K562 (cell line): ENCODE measurements around the gene CRKL. TPM values are rescaled to one million over a fixed set of nuclear protein-coding genes. Genes with fewer than 3 reads are reported as not detected.

ENCODE experiments used
- CEBPG ChIP-seq, 3 experiments: fragments of 200-800 bp in 1 of 3; sonication (Bioruptor generic) in 1 of 3; sonication (generic) in 1 of 3; formaldehyde crosslinking in 1 of 3; IDR thresholded peaks in 2 of 3; conservative IDR thresholded peaks in 1 of 3; 2 replicates each; pipeline versions ENCODE4 v1.6.1 to v1.8.0; 2016 to 2022; ENCODE audit warnings: missing compliant biosample characterization in 2 of 3, missing genetic modification characterization in 2 of 3, mild to moderate bottlenecking in 1 of 3, missing genetic modification reagents in 1 of 3
- CREM ChIP-seq: IDR thresholded peaks from 2 replicates; pipeline ENCODE4 v1.6.1; 2014; ENCODE audit warnings: antibody characterized with exemption, low read depth
- CTBP1 ChIP-seq: fragments of 450-650 bp; IDR thresholded peaks from 2 replicates; pipeline ENCODE4 v1.6.1; 2016; ENCODE audit warnings: borderline replicate concordance
- ELF4 ChIP-seq: fragments of 450-650 bp; formaldehyde crosslinking; IDR thresholded peaks from 2 replicates; pipeline ENCODE4 v1.4.0; 2022; ENCODE audit warnings: missing genetic modification characterization
- KDM1A ChIP-seq, 2 experiments: fragments of 450-650 bp; IDR thresholded peaks; 2 replicates each; pipeline ENCODE4 v1.6.1; 2016; ENCODE audit warnings: mild to moderate bottlenecking in 2 of 2
- MCM3 ChIP-seq: fragments of 450-650 bp; IDR thresholded peaks from 2 replicates; pipeline ENCODE4 v1.6.1; 2016
- MECOM ChIP-seq: fragments of 250-450 bp; sonication (Bioruptor Pico); IDR thresholded peaks from 2 replicates; pipeline ENCODE4 v1.8.0; 2022; ENCODE audit warnings: inconsistent platforms
- MLLT1 ChIP-seq, 2 experiments: fragments of 450-650 bp; IDR thresholded peaks; 2 replicates each; pipeline ENCODE4 v1.6.1; 2016
- POLR3G ChIP-seq: IDR thresholded peaks from 2 replicates; pipeline ENCODE4 v1.6.1; 2011; ENCODE audit not compliant: insufficient read length, insufficient replicate concordance; ENCODE audit errors: extremely low read depth
- STAT5B ChIP-seq: fragments of 250-450 bp; sonication (Bioruptor Pico); IDR thresholded peaks from 2 replicates; pipeline ENCODE4 v1.8.0; 2021; ENCODE audit warnings: mild to moderate bottlenecking, inconsistent platforms
- U2AF1 ChIP-seq: fragments of 200-400 bp; formaldehyde crosslinking; optimal IDR thresholded peaks from 2 replicates; pipeline ENCODE3; 2017; ENCODE audit warnings: mild to moderate bottlenecking, low read depth, low read length, moderate library complexity
- XRCC5 ChIP-seq: fragments of 200-400 bp; formaldehyde crosslinking; IDR thresholded peaks from 2 replicates; pipeline ENCODE4 v1.6.1; 2017; ENCODE audit warnings: low read depth, mild to moderate bottlenecking, low read length
- ZC3H11A ChIP-seq: IDR thresholded peaks from 2 replicates; pipeline ENCODE4 v1.6.1; 2012; ENCODE audit warnings: low read depth, low read length, improper control_type of control experiment
- ZNF79 ChIP-seq: fragments of 250-450 bp; sonication (Bioruptor Pico); IDR thresholded peaks from 2 replicates; pipeline ENCODE4 v1.4.0; 2020; ENCODE audit warnings: low read depth, mild to moderate bottlenecking, moderate library complexity
- polyA plus RNA-seq, 8 experiments: library from polyadenylated mRNA; depleted of rRNA in 4 of 8; stranded (reverse) in 5 of 8; unstranded in 3 of 8; fragments of >200 nt; fragmentation: Nextera tagmentation in 2 of 8; fragmentation: Illumina TruSeq in 1 of 8; extraction: Ambion mirVana in 2 of 8; extraction: Trizol in 1 of 8; gene quantifications; 2 replicates each; pipeline versions ENCODE4 v1.2.1 to v1.2.3, GENCODE V29; 2011 to 2014; ENCODE audit warnings: inconsistent platforms in 1 of 8, missing spikeins in 1 of 8
- total RNA-seq, 7 experiments: library from RNA; depleted of rRNA in 6 of 7; stranded (reverse); fragments of >200 nt in 6 of 7; fragmentation: Illumina TruSeq in 2 of 7; extraction: Trizol in 2 of 7; gene quantifications; 2 replicates each; pipeline versions ENCODE4 v1.2.1 to v1.2.3, GENCODE V29; 2011 to 2021; ENCODE audit warnings: low replicate concordance in 1 of 7
- TF ChIP-seq, protein P1 (sequence below): IDR thresholded peaks from 2 replicates; pipeline ENCODE4 v1.6.1; 2011; ENCODE audit warnings: borderline replicate concordance, low read depth, mild to moderate bottlenecking, moderate library complexity, low read length; ENCODE audit not compliant: insufficient read depth, poor library complexity, severe bottlenecking
- TF ChIP-seq, protein P2 (sequence below): fragments of 450-650 bp; IDR thresholded peaks from 2 replicates; pipeline ENCODE4 v1.6.1; 2016; ENCODE audit warnings: low read depth

CRKL gene
- total and polyA plus RNA-seq, 9 of the 15 experiments (the other 6 are each of a cell fraction or from before 2014, with no cell fraction given): 100 to 263 (median 124) TPM

- TF ChIP-seq MLLT1 (IDR thresholded peaks at IDR 0.05) (no peak), ZNF79 (CRISPR knock-in tag) (no peak), ELF4 (CRISPR knock-in tag) (peak; percentile 75), CTBP1 (no peak), U2AF1 (no peak), STAT5B (no peak), MCM3 (no peak), CREM (no peak), KDM1A (IDR thresholded peaks at IDR 0.05) (no peak), ZC3H11A (no peak; the same call in 1 of the 2 replicates), MECOM (CRISPR knock-in tag) (no peak), POLR3G (no peak), XRCC5 (no peak), CEBPG (CRISPR knock-in tag; IDR thresholded peaks at IDR 0.05) (no peak), CEBPG (tag; conservative IDR thresholded peaks at IDR 0.05 in 1 of 2, IDR thresholded peaks at IDR 0.05 in 1 of 2) (no peak)
- TF ChIP-seq, protein P1, sequence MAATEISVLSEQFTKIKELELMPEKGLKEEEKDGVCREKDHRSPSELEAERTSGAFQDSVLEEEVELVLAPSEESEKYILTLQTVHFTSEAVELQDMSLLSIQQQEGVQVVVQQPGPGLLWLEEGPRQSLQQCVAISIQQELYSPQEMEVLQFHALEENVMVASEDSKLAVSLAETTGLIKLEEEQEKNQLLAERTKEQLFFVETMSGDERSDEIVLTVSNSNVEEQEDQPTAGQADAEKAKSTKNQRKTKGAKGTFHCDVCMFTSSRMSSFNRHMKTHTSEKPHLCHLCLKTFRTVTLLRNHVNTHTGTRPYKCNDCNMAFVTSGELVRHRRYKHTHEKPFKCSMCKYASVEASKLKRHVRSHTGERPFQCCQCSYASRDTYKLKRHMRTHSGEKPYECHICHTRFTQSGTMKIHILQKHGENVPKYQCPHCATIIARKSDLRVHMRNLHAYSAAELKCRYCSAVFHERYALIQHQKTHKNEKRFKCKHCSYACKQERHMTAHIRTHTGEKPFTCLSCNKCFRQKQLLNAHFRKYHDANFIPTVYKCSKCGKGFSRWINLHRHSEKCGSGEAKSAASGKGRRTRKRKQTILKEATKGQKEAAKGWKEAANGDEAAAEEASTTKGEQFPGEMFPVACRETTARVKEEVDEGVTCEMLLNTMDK: no peak
- TF ChIP-seq, protein P2, sequence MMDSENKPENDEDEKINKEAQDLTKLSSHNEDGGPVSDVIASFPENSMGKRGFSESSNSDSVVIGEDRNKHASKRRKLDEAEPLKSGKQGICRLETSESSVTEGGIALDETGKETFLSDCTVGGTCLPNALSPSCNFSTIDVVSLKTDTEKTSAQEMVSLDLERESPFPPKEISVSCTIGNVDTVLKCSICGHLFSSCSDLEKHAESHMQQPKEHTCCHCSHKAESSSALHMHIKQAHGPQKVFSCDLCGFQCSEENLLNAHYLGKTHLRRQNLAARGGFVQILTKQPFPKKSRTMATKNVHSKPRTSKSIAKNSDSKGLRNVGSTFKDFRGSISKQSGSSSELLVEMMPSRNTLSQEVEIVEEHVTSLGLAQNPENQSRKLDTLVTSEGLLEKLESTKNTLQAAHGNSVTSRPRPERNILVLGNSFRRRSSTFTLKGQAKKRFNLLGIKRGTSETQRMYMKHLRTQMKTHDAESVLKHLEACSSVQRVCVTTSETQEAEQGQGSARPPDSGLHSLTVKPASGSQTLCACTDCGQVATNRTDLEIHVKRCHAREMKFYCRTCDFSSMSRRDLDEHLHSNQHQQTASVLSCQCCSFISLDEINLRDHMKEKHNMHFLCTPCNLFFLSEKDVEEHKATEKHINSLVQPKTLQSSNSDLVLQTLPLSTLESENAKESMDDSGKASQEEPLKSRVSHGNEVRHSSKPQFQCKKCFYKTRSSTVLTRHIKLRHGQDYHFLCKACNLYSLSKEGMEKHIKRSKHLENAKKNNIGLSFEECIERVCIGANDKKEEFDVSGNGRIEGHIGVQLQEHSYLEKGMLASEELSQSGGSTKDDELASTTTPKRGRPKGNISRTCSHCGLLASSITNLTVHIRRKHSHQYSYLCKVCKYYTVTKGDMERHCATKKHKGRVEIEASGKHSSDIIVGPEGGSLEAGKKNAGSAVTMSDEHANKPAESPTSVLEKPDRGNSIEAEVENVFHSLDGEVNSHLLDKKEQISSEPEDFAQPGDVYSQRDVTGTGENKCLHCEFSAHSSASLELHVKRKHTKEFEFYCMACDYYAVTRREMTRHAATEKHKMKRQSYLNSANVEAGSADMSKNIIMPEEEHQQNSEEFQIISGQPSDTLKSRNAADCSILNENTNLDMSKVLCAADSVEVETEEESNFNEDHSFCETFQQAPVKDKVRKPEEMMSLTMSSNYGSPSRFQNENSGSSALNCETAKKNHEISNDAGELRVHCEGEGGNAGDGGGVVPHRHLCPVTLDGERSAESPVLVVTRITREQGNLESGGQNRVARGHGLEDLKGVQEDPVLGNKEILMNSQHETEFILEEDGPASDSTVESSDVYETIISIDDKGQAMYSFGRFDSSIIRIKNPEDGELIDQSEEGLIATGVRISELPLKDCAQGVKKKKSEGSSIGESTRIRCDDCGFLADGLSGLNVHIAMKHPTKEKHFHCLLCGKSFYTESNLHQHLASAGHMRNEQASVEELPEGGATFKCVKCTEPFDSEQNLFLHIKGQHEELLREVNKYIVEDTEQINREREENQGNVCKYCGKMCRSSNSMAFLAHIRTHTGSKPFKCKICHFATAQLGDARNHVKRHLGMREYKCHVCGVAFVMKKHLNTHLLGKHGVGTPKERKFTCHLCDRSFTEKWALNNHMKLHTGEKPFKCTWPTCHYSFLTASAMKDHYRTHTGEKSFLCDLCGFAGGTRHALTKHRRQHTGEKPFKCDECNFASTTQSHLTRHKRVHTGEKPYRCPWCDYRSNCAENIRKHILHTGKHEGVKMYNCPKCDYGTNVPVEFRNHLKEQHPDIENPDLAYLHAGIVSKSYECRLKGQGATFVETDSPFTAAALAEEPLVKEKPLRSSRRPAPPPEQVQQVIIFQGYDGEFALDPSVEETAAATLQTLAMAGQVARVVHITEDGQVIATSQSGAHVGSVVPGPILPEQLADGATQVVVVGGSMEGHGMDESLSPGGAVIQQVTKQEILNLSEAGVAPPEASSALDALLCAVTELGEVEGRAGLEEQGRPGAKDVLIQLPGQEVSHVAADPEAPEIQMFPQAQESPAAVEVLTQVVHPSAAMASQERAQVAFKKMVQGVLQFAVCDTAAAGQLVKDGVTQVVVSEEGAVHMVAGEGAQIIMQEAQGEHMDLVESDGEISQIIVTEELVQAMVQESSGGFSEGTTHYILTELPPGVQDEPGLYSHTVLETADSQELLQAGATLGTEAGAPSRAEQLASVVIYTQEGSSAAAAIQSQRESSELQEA: no peak
These were observed 81.5 kb downstream of the CRKL start (continued) for GRCh38 chr22:20998411-20999336.
